NAMALWA (cell line): Measurements from ENCODE around the gene SEC14L6.

Experiments
- DNase-seq: peaks from one replicate; pipeline ENCODE4 v3.0.0-alpha.2; 2015; ENCODE audit warnings: low spot score

The SEC14L6 gene

GRCh38 chr22:30495041-30495784, 51.3 kb downstream of the SEC14L6 start:
- DNase-seq: no peak

GRCh38 chr22:30492144-30492543, 54.4 kb downstream of the SEC14L6 start:
- DNase-seq: no peak

- DNase-seq: no peak
These were observed 55.2 kb downstream of the SEC14L6 start for GRCh38 chr22:30491381-30491780.

DNA sequence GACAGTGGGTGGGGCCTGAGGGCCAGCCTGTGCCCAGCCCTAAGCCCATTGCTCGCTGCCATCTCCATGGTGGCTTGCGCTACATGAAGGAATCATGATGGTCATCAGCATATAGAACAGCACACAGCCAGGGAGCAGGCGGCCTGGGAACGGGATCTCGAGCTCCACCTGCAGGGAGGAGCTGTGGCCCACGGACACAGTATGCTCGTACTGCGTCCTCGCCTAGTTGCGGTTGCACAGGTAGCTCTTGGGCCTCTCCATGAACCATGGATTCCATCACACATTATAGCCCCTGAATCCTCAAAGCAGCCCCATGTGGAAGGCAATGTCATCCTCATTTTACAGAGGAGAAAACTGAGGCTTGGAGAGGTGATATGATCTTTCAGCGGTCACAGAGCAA, 56.1 kb downstream of the SEC14L6 start:
- DNase-seq: no peak

DNA sequence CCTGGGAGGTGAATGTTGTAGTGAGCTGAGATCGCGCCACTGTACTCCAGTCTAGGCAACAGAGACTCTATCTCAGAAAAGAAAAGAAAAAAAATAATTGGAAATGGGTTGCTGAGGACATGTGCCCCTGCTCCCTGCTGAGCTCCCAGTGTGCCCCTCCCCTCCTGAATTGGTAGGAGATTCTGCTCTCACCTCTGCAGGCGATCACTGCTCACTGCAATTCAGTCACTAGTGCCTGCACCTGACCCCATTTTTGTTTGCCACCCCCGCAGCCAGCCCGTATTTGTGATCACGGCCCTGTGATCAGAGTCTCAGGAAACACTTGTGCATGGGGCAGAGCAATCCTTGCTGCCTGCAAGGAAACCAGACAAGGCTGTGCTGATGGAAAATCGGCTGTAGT, 58.4 kb downstream of the SEC14L6 start:
- peak; percentile 15 for DNase-seq

GRCh38 chr22:30486661-30487115, 59.9 kb downstream of the SEC14L6 start:
- DNase-seq: no peak

DNA sequence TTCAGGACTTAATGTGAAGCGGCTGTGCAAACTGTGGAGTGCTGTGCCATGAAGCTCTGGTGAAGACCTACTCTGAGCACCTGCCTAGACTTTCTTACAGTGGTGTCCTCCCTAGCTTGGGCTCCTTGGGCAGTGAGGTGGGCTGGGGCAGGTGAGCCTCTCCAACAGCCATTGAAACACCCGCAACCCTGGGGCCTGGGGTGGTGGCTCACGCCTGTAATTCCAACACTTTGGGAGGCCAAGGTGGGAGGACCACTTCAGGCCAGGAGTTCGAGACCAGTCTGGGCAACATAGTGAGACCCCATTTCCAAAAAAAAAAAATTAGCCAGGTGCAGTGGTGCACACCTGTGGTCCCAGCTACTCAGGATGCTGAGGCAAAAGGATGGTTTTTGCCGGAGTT, 60.4 kb downstream of the SEC14L6 start:
- no peak for DNase-seq

DNA sequence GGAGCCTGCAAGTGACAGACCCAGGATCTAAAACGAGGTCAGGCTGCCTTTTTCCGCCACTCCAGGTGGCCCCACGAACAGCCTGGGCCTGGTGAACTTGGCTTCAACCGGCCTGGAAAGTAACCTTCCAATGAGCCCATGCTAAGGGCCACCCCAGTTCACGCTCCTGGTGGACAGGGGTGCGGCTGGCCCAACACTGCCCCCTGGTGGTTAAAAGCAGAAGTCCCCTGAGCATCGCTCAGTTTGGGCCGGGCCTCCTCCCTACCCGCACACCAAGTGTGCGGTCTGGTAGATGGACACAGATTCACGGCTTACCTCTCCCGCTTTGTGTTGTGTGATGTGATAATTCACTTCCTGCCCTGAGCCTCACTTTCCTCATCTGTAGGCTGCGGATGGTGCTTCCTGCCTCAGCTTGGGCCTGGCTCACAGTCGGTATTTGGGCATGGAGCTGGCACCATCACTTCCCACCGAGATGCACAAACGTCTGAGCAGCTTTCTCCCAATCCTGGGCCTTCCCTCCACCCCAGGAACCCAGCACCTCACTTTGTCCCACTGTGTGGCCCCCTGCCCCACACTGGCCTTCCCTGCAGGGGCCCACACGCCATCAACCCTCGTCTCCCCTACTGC, 61.1 kb downstream of the SEC14L6 start:
- peak; percentile 68 for DNase-seq

DNA sequence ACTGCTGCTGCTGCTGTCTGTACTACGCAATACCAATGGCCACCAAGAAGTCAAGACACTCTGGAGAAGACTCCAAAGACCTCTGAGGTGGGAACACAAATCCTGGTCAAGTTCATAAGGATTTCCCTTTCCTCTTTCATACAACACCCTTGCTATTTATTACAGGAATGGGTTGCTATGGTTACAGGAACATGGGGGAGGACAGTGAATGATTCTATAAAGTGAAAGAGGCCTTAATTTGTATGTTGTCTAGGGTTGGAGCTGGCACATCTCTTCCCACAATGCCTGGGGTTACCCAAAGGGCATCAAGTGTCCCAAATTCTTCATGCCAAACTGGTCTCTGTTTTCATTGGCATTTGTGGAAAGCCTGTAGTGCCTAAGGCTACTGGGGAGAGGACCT, 63.4 kb downstream of the SEC14L6 start:
- no peak for DNase-seq

DNA sequence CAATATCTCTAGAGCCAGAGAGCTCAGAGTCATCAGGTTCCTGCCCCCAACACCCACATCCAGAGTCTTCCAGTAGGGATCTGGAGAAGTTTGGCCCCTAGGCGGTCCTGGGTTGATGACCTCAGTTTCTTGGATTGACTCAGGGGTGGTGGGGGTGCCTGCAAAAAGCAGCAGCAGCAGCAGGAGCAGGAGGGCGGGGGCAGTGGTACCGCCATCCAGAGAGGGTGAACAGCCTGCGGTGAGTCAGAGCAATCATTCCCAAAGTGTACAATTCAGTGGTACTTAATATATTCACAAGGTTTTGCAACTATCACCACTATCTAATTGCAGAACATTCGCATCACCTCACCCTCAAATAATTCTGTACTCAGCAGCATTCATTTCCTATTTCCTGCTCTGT, 64.8 kb downstream of the SEC14L6 start:
- DNase-seq: no peak

GRCh38 chr22:30479981-30480380, 66.6 kb downstream of the SEC14L6 start:
- no peak for DNase-seq

DNA sequence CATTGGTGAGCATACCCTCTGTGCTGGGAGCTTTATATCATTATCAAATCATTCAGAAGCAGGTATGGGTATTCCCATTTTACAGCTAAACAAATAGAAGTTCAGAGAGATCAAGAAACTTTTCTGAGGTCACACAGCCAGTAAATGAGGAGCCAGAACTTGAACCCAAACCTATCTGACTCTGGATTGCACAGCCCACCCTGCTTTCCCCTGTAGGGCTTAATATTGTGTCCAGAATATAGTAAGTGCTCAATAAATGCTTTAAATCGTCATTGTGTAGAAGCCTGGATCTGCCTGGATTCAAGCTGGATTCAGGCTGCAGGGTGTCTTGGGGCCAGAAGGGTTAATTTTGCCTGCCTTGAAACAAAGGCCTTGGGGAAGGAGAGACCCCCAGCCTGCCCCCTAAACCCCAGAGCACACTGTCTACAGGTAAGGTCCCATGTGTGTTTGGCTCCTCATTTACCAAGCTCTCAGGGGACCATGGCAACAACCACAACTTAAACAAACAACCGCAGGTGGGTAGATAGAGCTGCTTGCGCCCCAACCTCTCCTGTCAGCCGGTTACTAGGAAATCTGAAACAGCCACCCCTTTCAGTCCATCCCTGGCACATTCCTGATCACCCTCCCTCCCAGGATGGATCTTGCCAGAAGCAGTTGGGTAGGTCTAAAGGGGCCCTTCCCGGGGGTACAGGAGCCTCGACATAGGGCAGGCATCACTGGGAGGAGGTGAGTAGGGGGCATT, 71.7 kb downstream of the SEC14L6 start:
- peak; percentile 37 for DNase-seq

DNA sequence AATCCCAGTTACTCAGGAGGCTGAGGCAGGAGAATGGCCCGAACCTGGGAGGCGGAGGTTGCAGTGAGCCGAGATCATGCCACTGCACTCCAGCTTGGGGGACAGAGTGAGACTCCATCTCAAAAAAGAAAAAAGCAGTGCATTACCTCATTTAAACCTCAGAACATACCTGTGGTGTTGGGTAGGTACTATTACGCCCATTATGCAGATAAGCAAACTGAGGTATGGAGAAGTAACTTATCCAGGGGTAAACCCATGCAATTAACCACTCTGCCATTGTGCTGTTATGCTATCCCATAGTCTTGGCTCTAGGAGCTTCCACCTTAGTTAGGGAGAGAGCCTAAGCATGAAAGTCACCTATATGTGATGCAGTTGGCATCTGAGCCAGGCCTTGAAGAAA, 72.4 kb downstream of the SEC14L6 start:
- no peak for DNase-seq

DNA sequence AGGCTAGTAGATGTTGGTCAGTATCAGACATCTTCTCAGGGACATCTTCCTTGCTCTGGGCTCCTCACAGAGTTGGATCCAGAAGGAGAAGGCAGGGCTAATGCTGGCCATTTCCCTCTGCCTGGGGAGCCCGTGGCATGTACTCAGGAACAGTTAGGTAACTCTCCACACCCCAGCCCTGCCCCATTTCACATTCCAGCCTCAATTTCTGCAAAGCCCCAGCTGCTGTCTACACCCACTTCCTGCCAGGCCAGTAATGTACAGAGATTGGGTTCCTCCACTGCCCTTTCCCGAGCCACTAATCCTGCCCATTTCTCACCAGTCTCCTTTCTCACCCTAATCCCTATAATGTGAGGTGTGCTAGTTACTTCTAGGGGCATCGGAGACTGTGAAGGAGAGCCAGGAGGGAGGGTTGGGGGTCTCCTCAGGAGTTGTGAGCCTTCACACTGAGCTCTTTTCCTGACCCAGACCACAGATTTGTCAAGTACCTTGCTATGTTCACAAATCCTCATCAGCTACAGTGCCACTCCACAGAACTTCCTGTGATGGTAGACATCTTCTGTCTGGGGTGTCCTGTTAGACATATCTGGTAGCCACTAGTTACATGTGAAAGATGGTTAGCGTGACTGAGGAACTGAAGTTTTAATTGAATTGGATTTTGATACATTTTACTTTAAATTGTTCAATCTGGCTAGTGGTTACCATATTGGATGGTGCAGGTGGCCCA, 73.4 kb downstream of the SEC14L6 start:
- DNase-seq: no peak
